WTC11 (cell line): ENCODE results near the gene MYORG. TPM values are rescaled to one million over a fixed set of nuclear protein-coding genes. Genes with fewer than 3 reads are reported as not detected.

ENCODE experiments used
- ATAC-seq: fragments of 200-7000 bp; cut with Tn5 transposase; 2 replicates; pipeline ENCODE4 v1.10.0; 2021; ENCODE audit warnings: mild to moderate bottlenecking, moderate library complexity
- CTCF ChIA-PET: fragments of 300-600 bp; sonication (Branson Sonifier 250); formaldehyde crosslinking; loops from one replicate; lab custom pipeline; 2021; ENCODE audit warnings: antibody characterized with exemption; lab: Charles Lee
- POLR2A ChIA-PET: fragments of 350-600 bp; sonication (Branson Sonifier 250); formaldehyde crosslinking; loops from one replicate; lab custom pipeline; 2021; ENCODE audit warnings: antibody characterized with exemption; lab: Charles Lee
- DNase-seq: peaks from one replicate; pipeline ENCODE4 v3.0.0; 2021; ENCODE audit warnings: low spot score
- H3K27ac Mint-ChIP-seq: 2 replicates; pipeline ENCODE4 v1.8.0; 2021; ENCODE audit warnings: mixed read lengths
- H3K27me3 Mint-ChIP-seq: 2 replicates; pipeline ENCODE4 v1.8.0; 2021; ENCODE audit warnings: low read depth, mild to moderate bottlenecking, moderate library complexity, mixed read lengths
- H3K36me3 Mint-ChIP-seq: 2 replicates; pipeline ENCODE4 v1.8.0; 2021; ENCODE audit warnings: mixed read lengths
- H3K4me1 Mint-ChIP-seq: 2 replicates; pipeline ENCODE4 v1.8.0; 2022; ENCODE audit warnings: mixed read lengths
- H3K4me3 Mint-ChIP-seq: 2 replicates; pipeline ENCODE4 v1.8.0; 2021; ENCODE audit warnings: mild to moderate bottlenecking, moderate library complexity, mixed read lengths
- H3K9me3 Mint-ChIP-seq: 2 replicates; pipeline ENCODE4 v1.8.0; 2021; ENCODE audit warnings: mixed read lengths
- IRF2 ChIP-seq: sonication (generic); formaldehyde crosslinking; IDR thresholded peaks from 2 replicates; pipeline ENCODE4 v1.8.0; 2022; ENCODE audit warnings: low read depth, missing genetic modification reagents, borderline replicate concordance
- JUN ChIP-seq: sonication (generic); formaldehyde crosslinking; IDR thresholded peaks from 2 replicates; pipeline ENCODE4 v1.8.0; 2023; ENCODE audit warnings: mild to moderate bottlenecking, missing genetic modification reagents
- KAT7 ChIP-seq: sonication (generic); formaldehyde crosslinking; IDR thresholded peaks from 2 replicates; pipeline ENCODE4 v1.8.1; 2023; ENCODE audit warnings: missing genetic modification reagents, mild to moderate bottlenecking, borderline replicate concordance
- NFATC4 ChIP-seq: fragments of 250-450 bp; sonication (Bioruptor Pico); IDR thresholded peaks from 2 replicates; pipeline ENCODE4 v1.9.0; 2021; ENCODE audit warnings: mild to moderate bottlenecking
- NR3C1 ChIP-seq: sonication (generic); formaldehyde crosslinking; conservative IDR thresholded peaks from 2 replicates; pipeline ENCODE4 v1.8.1; 2023; ENCODE audit warnings: low read depth, mild to moderate bottlenecking, missing genetic modification reagents
- RORB ChIP-seq: fragments of 250-450 bp; sonication (Bioruptor Pico); IDR thresholded peaks from 2 replicates; pipeline ENCODE4 v1.9.0; 2021; ENCODE audit warnings: mild to moderate bottlenecking
- SP1 ChIP-seq: sonication (generic); formaldehyde crosslinking; conservative IDR thresholded peaks from 2 replicates; pipeline ENCODE4 v1.8.1; 2022; ENCODE audit warnings: missing genetic modification reagents
- TEAD1 ChIP-seq: sonication (generic); formaldehyde crosslinking; IDR thresholded peaks from 2 replicates; pipeline ENCODE4 v1.8.0; 2022; ENCODE audit warnings: mild to moderate bottlenecking, missing genetic modification reagents
- ZBTB21 ChIP-seq: sonication (generic); formaldehyde crosslinking; IDR thresholded peaks from 2 replicates; pipeline ENCODE4 v1.8.1; 2023; ENCODE audit warnings: mild to moderate bottlenecking, missing genetic modification reagents, borderline replicate concordance
- ZNF317 ChIP-seq: sonication (generic); formaldehyde crosslinking; IDR thresholded peaks from 2 replicates; pipeline ENCODE4 v1.8.1; 2023; ENCODE audit warnings: low read depth, mild to moderate bottlenecking, moderate library complexity, missing genetic modification reagents, borderline replicate concordance
- total RNA-seq: library from RNA; stranded (reverse); gene quantifications from 3 replicates; pipeline ENCODE4 v1.2.3, GENCODE V29; 2021
- TF ChIP-seq, protein P1 (sequence below): fragments of 200-600 bp; IDR thresholded peaks from 2 replicates; pipeline ENCODE4 v1.8.0; 2022; ENCODE audit warnings: antibody characterized with exemption
- TF ChIP-seq, protein P2 (sequence below): fragments of 250-450 bp; sonication (Bioruptor Pico); IDR thresholded peaks from 2 replicates; pipeline ENCODE4 v1.9.0; 2021; ENCODE audit warnings: mild to moderate bottlenecking, borderline replicate concordance
- TF ChIP-seq, protein P3 (sequence below): sonication (generic); formaldehyde crosslinking; IDR thresholded peaks from 2 replicates; pipeline ENCODE4 v1.8.1; 2023; ENCODE audit warnings: mild to moderate bottlenecking, moderate library complexity, missing genetic modification reagents
- TF ChIP-seq, protein P4 (sequence below): fragments of 250-450 bp; sonication (Bioruptor Pico); conservative IDR thresholded peaks from 2 replicates; pipeline ENCODE4 v1.9.0; 2021; ENCODE audit warnings: mild to moderate bottlenecking
- TF ChIP-seq, protein P5 (sequence below): sonication (generic); formaldehyde crosslinking; IDR thresholded peaks from 2 replicates; pipeline ENCODE4 v1.8.0; 2023; ENCODE audit warnings: missing genetic modification reagents, mild to moderate bottlenecking, borderline replicate concordance
- TF ChIP-seq, protein P6 (sequence below): sonication (generic); formaldehyde crosslinking; IDR thresholded peaks from 2 replicates; pipeline ENCODE4 v1.8.0; 2022; ENCODE audit warnings: missing genetic modification reagents

Gene MYORG
- total RNA-seq, 1 experiment from 2014 or later = 18.9 TPM

DNA sequence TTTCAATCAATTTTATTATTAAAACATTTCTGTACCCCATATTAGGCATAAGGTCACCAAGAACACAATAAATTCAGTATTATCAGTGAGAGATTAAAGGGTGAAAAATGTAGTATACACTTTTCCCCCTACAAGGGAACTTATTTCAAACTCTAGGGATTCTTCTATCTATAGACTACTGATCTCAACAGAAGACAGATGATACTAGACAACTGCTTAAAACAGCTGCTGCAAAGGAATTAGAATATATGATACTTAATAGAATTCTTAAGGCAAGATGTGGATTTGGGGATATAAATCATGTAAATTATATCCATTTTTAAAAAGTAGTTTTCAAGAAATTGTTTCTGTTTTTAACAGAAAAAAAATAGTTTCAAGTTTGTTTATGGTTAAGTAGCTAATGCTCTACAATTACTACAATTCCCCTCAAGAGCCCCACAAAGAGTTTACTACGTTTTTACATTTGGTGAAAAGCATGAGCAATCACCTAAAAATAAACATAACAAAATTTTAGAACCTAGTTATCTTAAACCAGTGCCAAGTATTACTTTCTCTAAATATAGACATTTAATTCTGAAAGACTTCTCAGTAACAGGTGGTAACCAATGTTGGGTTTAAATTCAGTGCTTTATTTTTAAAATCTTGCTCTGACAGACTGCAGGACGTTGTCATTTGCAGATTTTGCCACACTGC is 53.7 kb downstream of the MYORG start:
- POLR2A ChIA-PET = no interaction called here
- no peak overlapping the region for H3K27ac Mint-ChIP-seq
- no peak overlapping the region for H3K4me3 Mint-ChIP-seq
- DNase-seq (no peak), ATAC-seq (no peak)
- peaks cover 10% of the 10 kb centered on the region for H3K4me1 Mint-ChIP-seq
- H3K27me3 Mint-ChIP-seq = no peaks in the 10 kb centered on the region
- H3K9me3 Mint-ChIP-seq = no peaks in the 10 kb centered on the region
- no peaks in the 10 kb centered on the region; the same call in 1 of the 2 replicates for H3K36me3 Mint-ChIP-seq
- CTCF ChIA-PET = no interaction called here
- TF ChIP-seq JUN (CRISPR knock-in tag) = no peak
- TF ChIP-seq ZNF317 (CRISPR knock-in tag) = no peak
- TF ChIP-seq, protein P1, sequence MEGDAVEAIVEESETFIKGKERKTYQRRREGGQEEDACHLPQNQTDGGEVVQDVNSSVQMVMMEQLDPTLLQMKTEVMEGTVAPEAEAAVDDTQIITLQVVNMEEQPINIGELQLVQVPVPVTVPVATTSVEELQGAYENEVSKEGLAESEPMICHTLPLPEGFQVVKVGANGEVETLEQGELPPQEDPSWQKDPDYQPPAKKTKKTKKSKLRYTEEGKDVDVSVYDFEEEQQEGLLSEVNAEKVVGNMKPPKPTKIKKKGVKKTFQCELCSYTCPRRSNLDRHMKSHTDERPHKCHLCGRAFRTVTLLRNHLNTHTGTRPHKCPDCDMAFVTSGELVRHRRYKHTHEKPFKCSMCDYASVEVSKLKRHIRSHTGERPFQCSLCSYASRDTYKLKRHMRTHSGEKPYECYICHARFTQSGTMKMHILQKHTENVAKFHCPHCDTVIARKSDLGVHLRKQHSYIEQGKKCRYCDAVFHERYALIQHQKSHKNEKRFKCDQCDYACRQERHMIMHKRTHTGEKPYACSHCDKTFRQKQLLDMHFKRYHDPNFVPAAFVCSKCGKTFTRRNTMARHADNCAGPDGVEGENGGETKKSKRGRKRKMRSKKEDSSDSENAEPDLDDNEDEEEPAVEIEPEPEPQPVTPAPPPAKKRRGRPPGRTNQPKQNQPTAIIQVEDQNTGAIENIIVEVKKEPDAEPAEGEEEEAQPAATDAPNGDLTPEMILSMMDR = no peak
- TF ChIP-seq TEAD1 = no peak
- TF ChIP-seq KAT7 (CRISPR knock-in tag) = no peak
- TF ChIP-seq, protein P2, sequence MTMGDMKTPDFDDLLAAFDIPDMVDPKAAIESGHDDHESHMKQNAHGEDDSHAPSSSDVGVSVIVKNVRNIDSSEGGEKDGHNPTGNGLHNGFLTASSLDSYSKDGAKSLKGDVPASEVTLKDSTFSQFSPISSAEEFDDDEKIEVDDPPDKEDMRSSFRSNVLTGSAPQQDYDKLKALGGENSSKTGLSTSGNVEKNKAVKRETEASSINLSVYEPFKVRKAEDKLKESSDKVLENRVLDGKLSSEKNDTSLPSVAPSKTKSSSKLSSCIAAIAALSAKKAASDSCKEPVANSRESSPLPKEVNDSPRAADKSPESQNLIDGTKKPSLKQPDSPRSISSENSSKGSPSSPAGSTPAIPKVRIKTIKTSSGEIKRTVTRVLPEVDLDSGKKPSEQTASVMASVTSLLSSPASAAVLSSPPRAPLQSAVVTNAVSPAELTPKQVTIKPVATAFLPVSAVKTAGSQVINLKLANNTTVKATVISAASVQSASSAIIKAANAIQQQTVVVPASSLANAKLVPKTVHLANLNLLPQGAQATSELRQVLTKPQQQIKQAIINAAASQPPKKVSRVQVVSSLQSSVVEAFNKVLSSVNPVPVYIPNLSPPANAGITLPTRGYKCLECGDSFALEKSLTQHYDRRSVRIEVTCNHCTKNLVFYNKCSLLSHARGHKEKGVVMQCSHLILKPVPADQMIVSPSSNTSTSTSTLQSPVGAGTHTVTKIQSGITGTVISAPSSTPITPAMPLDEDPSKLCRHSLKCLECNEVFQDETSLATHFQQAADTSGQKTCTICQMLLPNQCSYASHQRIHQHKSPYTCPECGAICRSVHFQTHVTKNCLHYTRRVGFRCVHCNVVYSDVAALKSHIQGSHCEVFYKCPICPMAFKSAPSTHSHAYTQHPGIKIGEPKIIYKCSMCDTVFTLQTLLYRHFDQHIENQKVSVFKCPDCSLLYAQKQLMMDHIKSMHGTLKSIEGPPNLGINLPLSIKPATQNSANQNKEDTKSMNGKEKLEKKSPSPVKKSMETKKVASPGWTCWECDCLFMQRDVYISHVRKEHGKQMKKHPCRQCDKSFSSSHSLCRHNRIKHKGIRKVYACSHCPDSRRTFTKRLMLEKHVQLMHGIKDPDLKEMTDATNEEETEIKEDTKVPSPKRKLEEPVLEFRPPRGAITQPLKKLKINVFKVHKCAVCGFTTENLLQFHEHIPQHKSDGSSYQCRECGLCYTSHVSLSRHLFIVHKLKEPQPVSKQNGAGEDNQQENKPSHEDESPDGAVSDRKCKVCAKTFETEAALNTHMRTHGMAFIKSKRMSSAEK (CRISPR knock-in tag) = no peak
- no peak for TF ChIP-seq RORB (CRISPR knock-in tag)
- TF ChIP-seq NFATC4 (CRISPR knock-in tag) = no peak
- TF ChIP-seq, protein P3, sequence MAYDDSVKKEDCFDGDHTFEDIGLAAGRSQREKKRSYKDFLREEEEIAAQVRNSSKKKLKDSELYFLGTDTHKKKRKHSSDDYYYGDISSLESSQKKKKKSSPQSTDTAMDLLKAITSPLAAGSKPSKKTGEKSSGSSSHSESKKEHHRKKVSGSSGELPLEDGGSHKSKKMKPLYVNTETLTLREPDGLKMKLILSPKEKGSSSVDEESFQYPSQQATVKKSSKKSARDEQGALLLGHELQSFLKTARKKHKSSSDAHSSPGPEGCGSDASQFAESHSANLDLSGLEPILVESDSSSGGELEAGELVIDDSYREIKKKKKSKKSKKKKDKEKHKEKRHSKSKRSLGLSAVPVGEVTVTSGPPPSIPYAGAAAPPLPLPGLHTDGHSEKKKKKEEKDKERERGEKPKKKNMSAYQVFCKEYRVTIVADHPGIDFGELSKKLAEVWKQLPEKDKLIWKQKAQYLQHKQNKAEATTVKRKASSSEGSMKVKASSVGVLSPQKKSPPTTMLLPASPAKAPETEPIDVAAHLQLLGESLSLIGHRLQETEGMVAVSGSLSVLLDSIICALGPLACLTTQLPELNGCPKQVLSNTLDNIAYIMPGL (CRISPR knock-in tag) = no peak
- TF ChIP-seq, protein P4, sequence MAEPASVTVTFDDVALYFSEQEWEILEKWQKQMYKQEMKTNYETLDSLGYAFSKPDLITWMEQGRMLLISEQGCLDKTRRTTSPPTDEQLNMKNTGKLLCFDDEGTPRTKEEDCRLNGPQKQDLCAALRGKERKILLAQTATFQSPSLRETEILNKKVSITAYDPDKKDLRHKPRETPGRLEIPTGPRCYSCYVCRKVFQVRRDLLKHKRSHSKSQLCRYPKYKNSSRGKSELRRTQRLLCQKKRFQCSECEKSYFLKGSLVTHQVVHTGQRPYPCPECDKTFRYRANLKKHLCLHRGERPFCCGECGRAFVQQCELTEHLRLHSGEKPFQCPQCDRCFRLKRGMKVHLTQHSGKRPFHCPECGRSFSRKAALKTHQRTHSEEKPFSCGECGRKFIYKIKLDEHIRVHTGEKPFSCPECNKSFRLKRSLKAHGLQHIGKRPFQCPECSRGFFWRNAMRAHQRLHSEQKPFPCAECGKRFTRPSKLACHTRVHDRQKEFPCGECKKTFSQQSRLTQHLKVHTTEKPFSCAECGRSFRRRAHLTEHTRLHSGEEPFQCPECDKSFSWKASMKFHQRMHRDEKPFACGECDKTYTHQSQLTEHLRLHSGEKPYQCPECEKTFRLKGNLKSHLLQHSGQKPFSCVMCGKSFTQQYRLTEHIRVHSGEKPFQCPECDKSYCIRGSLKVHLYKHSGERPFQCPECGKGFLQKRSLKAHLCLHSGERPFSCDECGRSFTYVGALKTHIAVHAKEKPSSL = no peak
- TF ChIP-seq ZBTB21 (CRISPR knock-in tag) = no peak
- TF ChIP-seq, protein P5, sequence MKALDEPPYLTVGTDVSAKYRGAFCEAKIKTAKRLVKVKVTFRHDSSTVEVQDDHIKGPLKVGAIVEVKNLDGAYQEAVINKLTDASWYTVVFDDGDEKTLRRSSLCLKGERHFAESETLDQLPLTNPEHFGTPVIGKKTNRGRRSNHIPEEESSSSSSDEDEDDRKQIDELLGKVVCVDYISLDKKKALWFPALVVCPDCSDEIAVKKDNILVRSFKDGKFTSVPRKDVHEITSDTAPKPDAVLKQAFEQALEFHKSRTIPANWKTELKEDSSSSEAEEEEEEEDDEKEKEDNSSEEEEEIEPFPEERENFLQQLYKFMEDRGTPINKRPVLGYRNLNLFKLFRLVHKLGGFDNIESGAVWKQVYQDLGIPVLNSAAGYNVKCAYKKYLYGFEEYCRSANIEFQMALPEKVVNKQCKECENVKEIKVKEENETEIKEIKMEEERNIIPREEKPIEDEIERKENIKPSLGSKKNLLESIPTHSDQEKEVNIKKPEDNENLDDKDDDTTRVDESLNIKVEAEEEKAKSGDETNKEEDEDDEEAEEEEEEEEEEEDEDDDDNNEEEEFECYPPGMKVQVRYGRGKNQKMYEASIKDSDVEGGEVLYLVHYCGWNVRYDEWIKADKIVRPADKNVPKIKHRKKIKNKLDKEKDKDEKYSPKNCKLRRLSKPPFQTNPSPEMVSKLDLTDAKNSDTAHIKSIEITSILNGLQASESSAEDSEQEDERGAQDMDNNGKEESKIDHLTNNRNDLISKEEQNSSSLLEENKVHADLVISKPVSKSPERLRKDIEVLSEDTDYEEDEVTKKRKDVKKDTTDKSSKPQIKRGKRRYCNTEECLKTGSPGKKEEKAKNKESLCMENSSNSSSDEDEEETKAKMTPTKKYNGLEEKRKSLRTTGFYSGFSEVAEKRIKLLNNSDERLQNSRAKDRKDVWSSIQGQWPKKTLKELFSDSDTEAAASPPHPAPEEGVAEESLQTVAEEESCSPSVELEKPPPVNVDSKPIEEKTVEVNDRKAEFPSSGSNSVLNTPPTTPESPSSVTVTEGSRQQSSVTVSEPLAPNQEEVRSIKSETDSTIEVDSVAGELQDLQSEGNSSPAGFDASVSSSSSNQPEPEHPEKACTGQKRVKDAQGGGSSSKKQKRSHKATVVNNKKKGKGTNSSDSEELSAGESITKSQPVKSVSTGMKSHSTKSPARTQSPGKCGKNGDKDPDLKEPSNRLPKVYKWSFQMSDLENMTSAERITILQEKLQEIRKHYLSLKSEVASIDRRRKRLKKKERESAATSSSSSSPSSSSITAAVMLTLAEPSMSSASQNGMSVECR = no peak
- TF ChIP-seq IRF2 (CRISPR knock-in tag) = no peak
- TF ChIP-seq, protein P6, sequence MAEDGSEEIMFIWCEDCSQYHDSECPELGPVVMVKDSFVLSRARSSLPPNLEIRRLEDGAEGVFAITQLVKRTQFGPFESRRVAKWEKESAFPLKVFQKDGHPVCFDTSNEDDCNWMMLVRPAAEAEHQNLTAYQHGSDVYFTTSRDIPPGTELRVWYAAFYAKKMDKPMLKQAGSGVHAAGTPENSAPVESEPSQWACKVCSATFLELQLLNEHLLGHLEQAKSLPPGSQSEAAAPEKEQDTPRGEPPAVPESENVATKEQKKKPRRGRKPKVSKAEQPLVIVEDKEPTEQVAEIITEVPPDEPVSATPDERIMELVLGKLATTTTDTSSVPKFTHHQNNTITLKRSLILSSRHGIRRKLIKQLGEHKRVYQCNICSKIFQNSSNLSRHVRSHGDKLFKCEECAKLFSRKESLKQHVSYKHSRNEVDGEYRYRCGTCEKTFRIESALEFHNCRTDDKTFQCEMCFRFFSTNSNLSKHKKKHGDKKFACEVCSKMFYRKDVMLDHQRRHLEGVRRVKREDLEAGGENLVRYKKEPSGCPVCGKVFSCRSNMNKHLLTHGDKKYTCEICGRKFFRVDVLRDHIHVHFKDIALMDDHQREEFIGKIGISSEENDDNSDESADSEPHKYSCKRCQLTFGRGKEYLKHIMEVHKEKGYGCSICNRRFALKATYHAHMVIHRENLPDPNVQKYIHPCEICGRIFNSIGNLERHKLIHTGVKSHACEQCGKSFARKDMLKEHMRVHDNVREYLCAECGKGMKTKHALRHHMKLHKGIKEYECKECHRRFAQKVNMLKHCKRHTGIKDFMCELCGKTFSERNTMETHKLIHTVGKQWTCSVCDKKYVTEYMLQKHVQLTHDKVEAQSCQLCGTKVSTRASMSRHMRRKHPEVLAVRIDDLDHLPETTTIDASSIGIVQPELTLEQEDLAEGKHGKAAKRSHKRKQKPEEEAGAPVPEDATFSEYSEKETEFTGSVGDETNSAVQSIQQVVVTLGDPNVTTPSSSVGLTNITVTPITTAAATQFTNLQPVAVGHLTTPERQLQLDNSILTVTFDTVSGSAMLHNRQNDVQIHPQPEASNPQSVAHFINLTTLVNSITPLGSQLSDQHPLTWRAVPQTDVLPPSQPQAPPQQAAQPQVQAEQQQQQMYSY = no peak
- no peak for TF ChIP-seq NR3C1 (CRISPR knock-in tag)
- no peak for TF ChIP-seq SP1 (CRISPR knock-in tag)
